ENCODE results near the gene OR9Q1.

DNA sequence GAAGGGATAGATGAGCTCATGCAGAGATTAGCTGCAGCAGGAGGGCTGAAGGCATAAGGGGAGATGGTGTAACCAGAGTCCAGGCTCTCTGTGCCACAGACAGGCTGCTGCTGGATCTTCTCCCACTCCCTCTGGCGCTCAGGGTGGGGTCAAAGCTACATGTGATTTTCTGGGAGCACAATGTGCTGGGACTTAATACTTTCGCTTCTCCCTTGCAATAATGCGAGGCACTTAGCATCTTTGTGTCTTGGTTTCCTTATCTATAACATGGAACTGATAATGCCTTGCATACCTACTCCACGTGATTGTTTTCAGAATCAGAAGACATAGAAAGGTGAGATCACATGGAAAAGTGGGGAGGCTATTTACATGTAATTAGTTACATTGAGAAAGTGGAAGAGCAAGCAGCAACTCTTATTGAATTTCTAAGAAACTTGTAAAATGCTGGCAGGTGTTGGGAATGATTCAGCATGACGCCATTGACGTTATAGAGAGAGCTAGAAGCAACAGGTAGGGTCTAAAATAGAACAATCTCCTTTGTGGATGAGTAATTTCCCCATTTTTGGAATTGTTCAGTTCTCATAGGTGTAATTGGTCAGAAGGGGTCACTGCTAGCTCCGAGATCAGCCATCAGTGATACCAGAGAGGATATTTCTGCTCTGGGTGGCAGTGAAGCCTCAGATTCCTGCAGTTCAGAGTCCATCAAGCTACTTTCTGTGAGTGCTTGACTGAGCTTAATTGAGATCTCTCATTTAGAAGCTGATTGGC, 109.8 kb downstream of the OR9Q1 start:
- TF ChIP-seq, protein P1, sequence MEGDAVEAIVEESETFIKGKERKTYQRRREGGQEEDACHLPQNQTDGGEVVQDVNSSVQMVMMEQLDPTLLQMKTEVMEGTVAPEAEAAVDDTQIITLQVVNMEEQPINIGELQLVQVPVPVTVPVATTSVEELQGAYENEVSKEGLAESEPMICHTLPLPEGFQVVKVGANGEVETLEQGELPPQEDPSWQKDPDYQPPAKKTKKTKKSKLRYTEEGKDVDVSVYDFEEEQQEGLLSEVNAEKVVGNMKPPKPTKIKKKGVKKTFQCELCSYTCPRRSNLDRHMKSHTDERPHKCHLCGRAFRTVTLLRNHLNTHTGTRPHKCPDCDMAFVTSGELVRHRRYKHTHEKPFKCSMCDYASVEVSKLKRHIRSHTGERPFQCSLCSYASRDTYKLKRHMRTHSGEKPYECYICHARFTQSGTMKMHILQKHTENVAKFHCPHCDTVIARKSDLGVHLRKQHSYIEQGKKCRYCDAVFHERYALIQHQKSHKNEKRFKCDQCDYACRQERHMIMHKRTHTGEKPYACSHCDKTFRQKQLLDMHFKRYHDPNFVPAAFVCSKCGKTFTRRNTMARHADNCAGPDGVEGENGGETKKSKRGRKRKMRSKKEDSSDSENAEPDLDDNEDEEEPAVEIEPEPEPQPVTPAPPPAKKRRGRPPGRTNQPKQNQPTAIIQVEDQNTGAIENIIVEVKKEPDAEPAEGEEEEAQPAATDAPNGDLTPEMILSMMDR (conservative IDR thresholded peaks at IDR 0.05; ENCODE audit: low read depth, low read length) = peak; percentile 47
- TF ChIP-seq EZH2 (IDR thresholded peaks at IDR 0.05; ENCODE audit: low read length, unreplicated experiment) (no peak), EZH2phosphoT487 (IDR thresholded peaks at IDR 0.05; ENCODE audit: borderline replicate concordance, low read length) (no peak)
